Activated effector memory CD4-positive, alpha-beta T cell treated with anti-CD3 and anti-CD28 coated beads, Interleukin-2, amount 50 U/mL, for 16 hours (primary cell): ENCODE measurements around the gene COQ7.
A peak's percentile ranks its signal among the peaks of the same experiment; 100 is the strongest.

Source experiments
- DNase-seq: peaks from one replicate; pipeline ENCODE4 v3.0.0-alpha.2; 2020

The COQ7 gene

DNA sequence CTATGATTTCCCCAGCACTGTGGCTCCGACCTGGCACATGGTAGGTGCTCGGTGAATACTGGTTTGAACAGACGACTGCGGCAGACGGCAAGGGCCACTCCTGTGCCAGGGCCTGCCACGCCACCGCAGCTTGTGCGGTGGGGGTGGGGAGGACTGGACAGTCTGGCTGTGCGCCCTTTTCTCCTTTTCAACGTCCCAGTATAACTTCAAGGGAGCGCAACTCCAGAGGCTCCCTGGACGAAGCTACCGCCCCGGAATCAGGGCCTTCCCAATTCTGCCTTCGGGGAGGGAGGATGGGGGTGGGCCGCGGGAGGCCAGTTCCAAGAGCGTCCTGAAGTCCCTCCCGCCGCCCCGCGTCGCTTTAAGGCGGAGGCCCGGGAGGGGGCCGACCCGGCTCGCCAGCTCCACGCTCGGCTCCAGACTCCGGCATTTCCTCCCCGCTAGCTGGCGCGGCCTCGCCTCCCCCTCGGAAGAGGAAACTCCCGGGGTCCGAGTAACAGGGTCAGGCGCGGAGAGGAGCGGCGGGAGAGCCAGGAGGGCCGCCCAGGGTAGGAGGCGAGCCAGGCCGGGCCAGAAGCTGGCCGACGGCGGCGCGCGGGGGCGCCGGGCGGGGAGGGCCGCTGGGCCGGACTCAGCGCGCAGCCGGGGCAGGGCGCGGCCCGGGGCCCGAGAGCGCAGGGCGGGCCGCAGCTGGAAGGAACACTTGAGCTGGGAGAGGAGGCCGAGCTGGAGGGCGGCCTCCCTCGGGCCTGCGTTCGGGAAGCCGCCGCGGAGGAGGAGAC lies 46.4 kb downstream of the COQ7 start, which contains the start of gene ITPRIPL2:
Gene ITPRIPL2, plus strand, starts transcription at position 388 of the 782 bp plus-strand sequence. CDS start 498 bp downstream, outside the sequence.
- DNase-seq, result no peak

DNA sequence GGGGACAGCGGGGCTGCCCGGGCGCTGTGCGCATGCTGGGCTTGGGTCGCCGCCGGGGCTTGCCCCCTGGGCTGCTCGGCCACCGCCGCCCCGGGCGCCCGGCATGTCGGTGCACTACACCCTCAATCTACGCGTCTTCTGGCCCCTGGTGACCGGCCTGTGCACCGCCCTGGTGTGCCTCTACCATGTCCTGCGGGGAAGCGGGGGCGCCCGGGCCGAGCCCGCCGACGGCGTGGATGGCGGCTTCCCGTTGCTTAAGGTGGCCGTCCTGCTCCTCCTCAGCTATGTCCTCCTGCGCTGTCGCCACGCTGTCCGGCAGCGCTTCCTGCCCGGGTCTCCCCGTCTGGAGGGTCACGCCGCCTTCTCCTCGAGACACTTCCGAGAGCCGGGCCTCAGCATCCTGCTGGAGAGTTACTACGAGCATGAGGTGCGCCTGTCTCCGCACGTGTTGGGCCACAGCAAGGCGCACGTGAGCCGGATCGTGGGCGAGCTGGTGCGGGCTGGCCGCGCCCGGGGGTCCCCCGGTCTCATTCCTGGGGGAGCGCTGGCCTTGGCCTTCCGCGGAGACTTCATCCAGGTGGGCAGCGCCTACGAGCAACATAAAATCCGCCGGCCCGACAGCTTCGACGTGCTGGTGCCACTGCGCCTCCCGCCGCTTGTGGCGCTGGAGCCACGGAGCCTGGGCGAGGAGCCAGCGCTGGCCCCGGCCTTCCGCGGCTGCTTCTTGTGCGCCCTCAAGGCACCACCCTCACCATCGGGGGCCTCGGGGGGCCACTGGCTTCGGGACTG lies 47.1 kb downstream of the COQ7 start:
- DNase-seq, result no peak

DNA sequence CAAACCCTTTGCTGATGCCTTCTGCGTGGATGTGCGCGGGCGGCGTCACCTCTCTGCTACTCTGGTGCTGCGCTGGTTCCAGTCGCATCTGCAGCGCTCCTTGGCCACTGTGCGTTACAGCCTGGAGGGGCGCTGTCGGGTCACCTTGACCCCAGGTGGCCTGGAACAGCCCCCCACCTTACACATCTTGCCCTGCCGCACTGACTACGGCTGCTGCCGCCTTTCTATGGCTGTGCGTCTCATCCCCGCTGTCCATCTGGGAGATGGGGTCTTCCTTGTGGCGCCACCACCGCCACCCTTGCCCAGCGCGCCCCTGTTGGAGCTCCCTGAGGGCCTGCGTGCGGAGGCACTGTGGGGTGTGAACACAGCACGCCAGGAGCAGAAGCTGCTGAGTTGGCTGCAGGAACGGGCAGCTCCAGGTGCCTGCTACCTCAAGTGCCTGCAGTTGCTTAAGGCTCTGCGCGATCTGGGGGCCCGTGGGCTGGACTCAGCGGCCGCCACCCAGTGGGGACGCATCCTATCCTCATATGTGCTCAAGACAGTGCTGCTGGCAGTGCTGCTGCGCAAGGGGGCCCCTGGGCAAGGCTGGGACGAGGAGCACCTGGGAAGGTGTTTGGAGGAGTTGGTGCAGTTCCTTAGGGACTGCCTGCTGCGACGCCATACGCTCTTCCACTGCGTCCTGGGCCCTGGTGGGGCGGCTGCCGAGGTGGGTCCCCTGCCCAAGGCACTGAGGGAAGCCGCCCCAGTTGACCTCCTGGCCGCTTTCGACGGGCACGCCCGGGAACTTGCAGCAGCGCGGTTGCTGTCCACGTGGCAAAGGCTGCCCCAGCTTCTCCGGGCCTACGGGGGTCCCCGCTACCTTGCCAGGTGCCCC lies 48.0 kb downstream of the COQ7 start:
- no peak for DNase-seq

DNA sequence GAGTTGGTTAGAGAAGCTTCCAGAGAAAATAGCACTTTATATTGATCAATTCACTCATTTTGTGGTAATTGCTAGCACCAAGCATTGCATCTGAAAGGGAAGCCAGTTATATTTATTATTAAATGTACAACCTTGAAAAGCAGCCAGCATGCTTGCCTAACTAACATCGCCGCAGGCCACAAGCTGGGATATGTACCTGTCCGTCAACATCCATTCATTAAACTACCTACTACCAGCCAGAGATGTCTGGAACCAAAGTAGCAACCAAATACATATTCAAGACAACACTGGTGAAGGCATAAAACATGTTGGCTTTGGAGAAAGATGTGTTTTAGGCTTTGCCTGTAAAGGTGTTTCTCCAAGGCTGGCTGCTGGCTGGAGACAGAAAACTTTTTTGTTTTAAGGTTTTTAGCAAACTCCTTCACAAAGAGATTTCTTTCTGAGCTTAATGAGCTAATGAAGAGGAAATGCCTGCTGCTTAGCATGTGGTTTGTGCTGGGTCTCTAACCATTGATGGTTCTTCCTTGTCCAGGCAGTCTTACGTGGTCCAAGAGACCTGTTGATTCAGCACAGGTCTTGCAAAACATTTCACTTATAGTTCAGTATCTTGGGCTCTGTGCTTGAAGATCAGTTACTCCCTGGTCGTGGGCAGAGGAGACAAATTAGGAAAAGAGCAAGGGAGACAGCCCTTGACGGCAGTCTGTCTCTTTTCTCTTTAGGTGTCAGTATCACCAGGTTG lies 49.5 kb downstream of the COQ7 start:
- no peak for DNase-seq

DNA sequence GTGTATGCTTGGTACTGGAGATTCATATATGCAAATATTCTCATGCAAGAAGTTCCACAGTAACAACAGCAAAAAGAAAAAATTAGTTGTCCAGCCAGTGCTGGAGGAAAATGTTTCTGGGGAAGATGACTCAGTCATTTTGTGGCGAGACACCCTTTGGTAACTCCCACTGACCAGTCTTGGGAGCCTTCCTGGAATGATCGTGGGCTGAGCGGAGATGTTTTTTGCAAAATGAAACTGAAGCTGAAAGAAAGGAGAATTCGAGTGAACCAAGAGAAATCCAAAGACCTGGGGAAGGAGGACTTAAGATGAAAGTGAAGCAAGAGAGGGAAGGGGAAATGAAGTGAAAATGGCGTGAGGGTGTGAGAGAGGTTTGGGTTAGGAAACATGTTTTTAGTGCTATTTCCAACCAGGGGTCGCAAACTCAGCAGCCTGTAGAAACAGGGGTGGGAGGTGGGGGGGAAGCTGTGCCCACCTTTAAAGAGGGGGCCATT lies 51.6 kb downstream of the COQ7 start:
- peak; percentile 66 for DNase-seq

DNA sequence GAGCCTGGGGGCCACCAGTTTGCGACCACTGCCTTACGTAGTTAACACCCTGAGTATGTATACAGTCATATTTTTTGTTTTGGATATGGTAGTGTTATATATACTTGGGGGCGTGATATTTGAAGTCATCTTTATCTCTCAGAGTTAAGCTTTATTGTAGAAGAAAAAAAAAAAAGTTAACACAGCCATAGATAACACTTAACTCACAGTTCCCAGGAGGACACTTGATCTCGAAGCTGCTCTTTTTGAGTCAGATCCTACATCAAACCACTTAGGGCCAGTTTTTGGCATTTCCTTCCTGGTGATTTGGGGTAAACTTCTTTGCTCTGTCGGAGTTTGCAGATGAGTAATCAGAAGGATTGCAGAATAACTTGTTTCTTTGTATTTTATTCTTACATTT lies 52.1 kb downstream of the COQ7 start:
- no peak for DNase-seq

DNA sequence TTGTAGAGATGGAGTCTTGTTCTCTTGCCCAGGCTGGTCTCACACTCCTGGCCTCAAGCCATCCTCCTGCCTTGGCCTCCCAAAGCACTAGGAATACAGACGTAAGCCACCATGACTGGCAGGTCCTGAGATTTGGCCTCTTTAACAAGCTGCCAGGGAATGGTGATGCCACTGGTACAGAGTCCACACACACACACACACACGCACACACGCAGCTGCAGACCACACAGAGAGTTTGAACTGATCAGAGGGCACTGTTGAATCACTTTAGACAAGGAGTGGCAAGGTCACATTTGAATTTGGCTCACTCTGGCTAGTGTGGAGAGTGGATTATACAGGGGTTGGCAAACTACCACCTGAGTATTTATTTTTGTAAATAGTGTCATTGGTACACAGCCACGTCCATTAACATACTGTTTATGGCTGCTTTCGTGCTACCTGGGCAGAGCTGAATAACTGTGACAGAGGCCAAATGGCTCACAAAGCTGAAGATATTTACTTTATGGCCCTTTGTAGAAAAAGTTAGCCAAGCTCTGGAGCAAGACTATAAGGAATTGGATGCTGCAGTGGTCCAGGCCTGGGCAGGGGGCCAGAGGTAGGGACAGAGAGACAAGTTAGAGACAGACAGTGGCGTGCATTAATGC lies 56.2 kb downstream of the COQ7 start:
- no peak for DNase-seq

DNA sequence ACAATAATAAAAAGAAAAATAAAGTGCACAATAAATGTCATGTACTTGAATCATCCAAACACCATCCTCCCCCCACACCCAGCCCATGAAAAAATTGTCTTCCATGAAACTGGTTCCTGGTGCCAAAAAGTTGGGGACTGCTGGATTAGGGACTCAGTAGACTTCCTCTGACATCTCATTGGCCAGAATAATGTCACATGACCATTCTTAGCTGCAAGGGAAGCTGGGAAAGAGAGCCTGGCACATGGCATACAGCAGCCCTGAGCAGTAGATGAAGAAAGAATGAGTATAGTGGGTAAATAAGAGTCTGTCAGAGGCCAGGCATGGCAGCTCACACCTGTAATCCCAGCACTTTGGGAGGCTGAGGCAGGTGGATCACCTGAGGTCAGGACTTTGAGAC lies 58.9 kb downstream of the COQ7 start:
- no peak for DNase-seq

DNA sequence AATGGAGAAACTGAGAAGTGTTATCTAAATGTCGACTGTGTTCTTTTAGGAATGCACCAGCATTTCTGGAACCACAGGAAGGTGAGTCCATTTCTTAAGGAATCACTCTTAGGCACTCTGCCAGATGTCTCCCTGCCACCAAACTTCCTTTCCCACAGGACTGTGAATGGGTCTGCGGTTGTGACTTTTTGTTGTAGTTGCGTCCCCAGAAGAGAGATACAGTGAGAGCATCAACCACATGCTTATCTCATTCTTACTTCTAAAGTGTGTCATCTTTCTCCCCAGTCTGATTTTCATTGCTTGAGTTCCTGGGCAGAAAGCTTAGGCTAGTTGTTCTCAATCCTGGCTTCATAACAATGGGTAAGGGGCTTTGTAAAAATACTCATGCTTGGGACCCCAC lies 59.8 kb downstream of the COQ7 start:
- no peak for DNase-seq

DNA sequence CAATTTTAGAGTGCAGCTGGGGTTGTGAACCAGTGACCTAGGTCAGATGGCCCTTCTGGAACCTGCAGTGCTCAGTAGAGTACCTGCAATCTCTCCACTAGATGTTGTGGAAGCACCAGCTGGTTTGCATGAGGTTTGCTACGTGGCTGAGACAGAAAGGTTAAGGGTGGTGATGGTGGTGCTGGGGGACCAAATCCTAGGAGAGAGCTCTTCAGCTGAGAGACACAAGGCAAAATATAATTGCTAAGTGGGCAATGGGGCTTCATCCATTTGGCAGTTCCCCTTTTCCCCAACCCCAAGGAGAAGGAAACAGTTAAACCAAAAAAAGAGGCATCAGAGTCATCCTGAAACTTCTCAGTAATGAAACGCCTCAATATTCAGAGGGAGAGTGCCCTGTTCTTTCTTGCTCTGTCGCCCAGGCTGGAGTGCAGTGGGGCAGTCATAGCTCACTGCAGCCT lies 60.3 kb downstream of the COQ7 start:
- DNase-seq, result no peak

DNA sequence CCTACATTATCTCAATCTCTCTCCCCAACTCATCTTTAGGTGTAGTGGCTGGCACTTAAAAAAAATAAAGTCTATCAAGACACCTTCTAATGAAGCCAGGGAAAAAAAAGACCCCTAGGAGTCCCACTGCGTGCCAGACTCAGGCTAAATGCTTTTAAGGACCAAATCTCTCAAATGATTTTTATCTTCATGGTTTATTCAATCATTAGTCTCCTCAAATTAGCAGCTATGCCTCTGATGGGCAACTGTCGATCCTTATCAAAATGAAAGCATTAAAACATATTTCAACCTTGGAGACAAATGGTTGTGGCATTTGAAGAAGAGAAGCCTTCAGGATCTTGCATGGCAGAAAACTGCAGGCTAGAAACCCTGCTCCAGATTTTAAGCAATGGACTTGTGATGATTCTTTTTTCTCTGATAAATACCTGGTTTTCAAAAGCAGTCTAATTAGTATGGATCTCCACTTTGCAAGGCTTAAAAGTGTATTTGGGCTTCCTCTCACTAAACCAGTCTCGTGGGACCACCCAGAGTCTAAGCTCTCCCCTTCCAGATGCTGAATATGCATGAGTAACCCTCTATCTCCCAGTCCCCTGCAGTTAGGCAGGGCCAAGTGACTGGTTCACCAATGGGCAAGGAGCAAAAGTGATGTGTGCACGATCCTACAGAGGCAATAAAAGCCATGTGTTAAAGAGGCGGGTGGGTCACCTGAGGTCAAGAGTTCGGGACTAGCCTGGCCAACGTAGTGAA lies 61.2 kb downstream of the COQ7 start:
- DNase-seq, result no peak
